Spleen (tissue), 11 donors: ENCODE measurements around the gene RAPH1. TPM values are rescaled to one million over a fixed set of nuclear protein-coding genes. Genes with fewer than 3 reads are reported as not detected.
A peak's percentile ranks its signal among the peaks of the same experiment; 100 is the strongest.

Experiments used
- DNase-seq: peaks from one replicate; pipeline ENCODE4 v3.0.0-alpha.2; 2020
- H3K27ac ChIP-seq, 8 donors: fragments of 200-600 bp; sonication (generic) in 7 of 8; 1 replicate in 4 of 8; 2 replicates in 4 of 8; pipeline versions ENCODE4 v1.5.0 to v1.8.0; 2016 to 2021; ENCODE audit warnings: inconsistent platforms in 4 of 8, mild to moderate bottlenecking in 4 of 8, moderate library complexity in 1 of 8
- H3K27me3 ChIP-seq, 7 donors: fragments of 200-600 bp; sonication (generic) in 6 of 7; replicated peaks in 1 of 7; 1 replicate in 4 of 7; 2 replicates in 3 of 7; pipeline versions ENCODE4 v1.5.0 to v1.8.0; 2016 to 2021; ENCODE audit warnings: inconsistent platforms in 3 of 7, mild to moderate bottlenecking in 1 of 7
- H3K36me3 ChIP-seq, 6 donors: fragments of 200-600 bp; sonication (generic) in 5 of 6; 1 replicate in 4 of 6; 2 replicates in 2 of 6; pipeline versions ENCODE4 v1.5.0 to v1.8.0; 2016 to 2021; ENCODE audit warnings: inconsistent platforms in 2 of 6
- H3K4me1 ChIP-seq, 6 donors: fragments of 200-600 bp; sonication (generic) in 5 of 6; 1 replicate in 3 of 6; 2 replicates in 3 of 6; pipeline versions ENCODE4 v1.5.0 to v1.8.0; 2016 to 2021; ENCODE audit warnings: inconsistent platforms in 3 of 6
- H3K4me3 ChIP-seq, 8 donors: fragments of 200-600 bp; sonication (generic) in 7 of 8; 1 replicate in 4 of 8; 2 replicates in 4 of 8; pipeline versions ENCODE4 v1.5.0 to v1.8.0; 2016 to 2021; ENCODE audit warnings: inconsistent platforms in 4 of 8, mild to moderate bottlenecking in 4 of 8, moderate library complexity in 2 of 8
- H3K9me3 ChIP-seq, 8 donors: fragments of 200-600 bp; sonication (generic) in 7 of 8; 1 replicate in 4 of 8; 2 replicates in 4 of 8; pipeline versions ENCODE4 v1.5.0 to v1.8.0; 2016 to 2021; ENCODE audit warnings: inconsistent platforms in 4 of 8
- POLR2A ChIP-seq, 3 donors: fragments of 450-650 bp; IDR thresholded peaks; one replicate each; pipeline ENCODE4 v1.5.1; 2017; ENCODE audit warnings: antibody characterized with exemption in 3 of 3, mild to moderate bottlenecking in 1 of 3
- POLR2AphosphoS5 ChIP-seq, 3 donors: sonication (generic); formaldehyde crosslinking; IDR thresholded peaks; one replicate each; pipeline ENCODE4 v1.5.1; 2017; ENCODE audit warnings: antibody characterized with exemption in 3 of 3
- WGBS, 5 donors: extraction: QIAGEN DNeasy Blood & Tissue Kit in 3 of 5; methylation state at CpG; one replicate each; pipeline versions ENCODE4 v1.1.5 to v1.1.7; 2013 to 2018; 5-methylcytosine and 5-hydroxymethylcytosine counted together
- intact Hi-C: fragments of 100-400 bp; cut with DNase I; formaldehyde crosslinking; loops from one replicate; pipeline ENCODE4 v1.15.0; 2023; ENCODE audit warnings: low total_unique reads
- polyA plus RNA-seq, 3 donors: library from polyadenylated mRNA; stranded (reverse); fragments of 200-250 nt; gene quantifications; one replicate each; pipeline ENCODE4 v1.2.1, GENCODE V29; 2013
- total RNA-seq, 7 donors: library from RNA; depleted of rRNA in 3 of 7; stranded (reverse); fragments of >200 nt in 3 of 7; fragmentation: NEBNext Ultra II Directional in 4 of 7; extraction: Animal tissue kit (Norgen Biotek cat#: 25700) in 4 of 7; gene quantifications; one replicate each; pipeline versions ENCODE4 v1.1.0 to v1.2.1, GENCODE V29; 2016 to 2021
- TF ChIP-seq, protein P1 (sequence below), 11 experiments: fragments of 200-600 bp in 7 of 11; fragments of 450-650 bp in 4 of 11; sonication (generic) in 4 of 11; IDR thresholded peaks in 8 of 11; conservative IDR thresholded peaks in 3 of 11; 1 replicate in 7 of 11; 2 replicates in 4 of 11; pipeline versions ENCODE4 v1.4.0 to v1.8.0; 2016 to 2021; ENCODE audit warnings: antibody characterized with exemption in 11 of 11, inconsistent platforms in 4 of 11, mild to moderate bottlenecking in 1 of 11
- donor health status: healthy with polysubstance abuse.
- donor health status: DM: no; HTN: no; CAD: no; lungs with moderate emphysema.
- donor health status: DM: no; HTN: no; CAD: no.
- donor health status: Bipolar disorder and iron deficiency.
- donor health status: healthy.
- donor health status: DM: no; HTN: no; CAD: no.
- donor health status: DM: yes; HTN: yes; CAD: no.

The RAPH1 gene
- total and polyA plus RNA-seq, 10 donors = 2.6 to 138 (median 70.9) TPM

DNA sequence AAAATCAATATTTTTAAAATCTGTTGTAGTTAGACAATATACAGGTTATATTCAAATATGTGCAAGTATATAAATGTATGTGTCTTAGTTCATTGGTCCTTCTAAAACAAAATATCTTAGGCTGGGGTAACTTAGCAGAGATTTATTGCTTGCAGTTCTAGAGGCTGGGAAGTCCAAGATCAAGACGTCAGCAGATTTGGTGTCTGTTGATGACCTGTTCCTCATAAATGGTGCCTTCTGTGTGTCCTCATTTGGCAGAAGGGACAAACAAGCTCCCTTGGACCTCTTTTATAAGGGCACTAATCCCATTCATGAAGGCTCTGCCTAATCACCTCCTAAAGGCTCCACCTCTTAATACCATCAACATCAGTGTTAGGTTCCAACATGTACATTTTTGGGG lies 175.7 kb downstream of the RAPH1 start:
- peaks cover 0 to 8% (median 0%) of the 10 kb centered on the region in 6 donors for H3K4me1 ChIP-seq
- intact Hi-C loops = no loop called here
- no peaks in the 10 kb centered on the region for H3K27me3 ChIP-seq
- 82 to 100% (median 93%) methylated on average over 1 of the region's 1 CpG for WGBS, 5 donors
- DNase-seq = no peak
- peaks cover 0 to 5% (median 0%) of the 10 kb centered on the region in 8 donors for H3K9me3 ChIP-seq
- peaks cover 0 to 12% (median 0%) of the 10 kb centered on the region in 6 donors for H3K36me3 ChIP-seq
- H3K27ac ChIP-seq = no peak overlapping the region
- H3K4me3 ChIP-seq = no peak overlapping the region
- TF ChIP-seq POLR2A (IDR thresholded peaks at IDR 0.05) = no peak
- TF ChIP-seq POLR2AphosphoS5 (IDR thresholded peaks at IDR 0.05) = no peak
- TF ChIP-seq, protein P1, sequence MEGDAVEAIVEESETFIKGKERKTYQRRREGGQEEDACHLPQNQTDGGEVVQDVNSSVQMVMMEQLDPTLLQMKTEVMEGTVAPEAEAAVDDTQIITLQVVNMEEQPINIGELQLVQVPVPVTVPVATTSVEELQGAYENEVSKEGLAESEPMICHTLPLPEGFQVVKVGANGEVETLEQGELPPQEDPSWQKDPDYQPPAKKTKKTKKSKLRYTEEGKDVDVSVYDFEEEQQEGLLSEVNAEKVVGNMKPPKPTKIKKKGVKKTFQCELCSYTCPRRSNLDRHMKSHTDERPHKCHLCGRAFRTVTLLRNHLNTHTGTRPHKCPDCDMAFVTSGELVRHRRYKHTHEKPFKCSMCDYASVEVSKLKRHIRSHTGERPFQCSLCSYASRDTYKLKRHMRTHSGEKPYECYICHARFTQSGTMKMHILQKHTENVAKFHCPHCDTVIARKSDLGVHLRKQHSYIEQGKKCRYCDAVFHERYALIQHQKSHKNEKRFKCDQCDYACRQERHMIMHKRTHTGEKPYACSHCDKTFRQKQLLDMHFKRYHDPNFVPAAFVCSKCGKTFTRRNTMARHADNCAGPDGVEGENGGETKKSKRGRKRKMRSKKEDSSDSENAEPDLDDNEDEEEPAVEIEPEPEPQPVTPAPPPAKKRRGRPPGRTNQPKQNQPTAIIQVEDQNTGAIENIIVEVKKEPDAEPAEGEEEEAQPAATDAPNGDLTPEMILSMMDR (IDR thresholded peaks at IDR 0.05 in 8 of 11, conservative IDR thresholded peaks at IDR 0.05 in 3 of 11) = no peak

- no peak for DNase-seq
- intact Hi-C loops = no loop called here
These were observed 180.1 kb downstream of the RAPH1 start for GRCh38 chr2:203354966-203355365.

DNA sequence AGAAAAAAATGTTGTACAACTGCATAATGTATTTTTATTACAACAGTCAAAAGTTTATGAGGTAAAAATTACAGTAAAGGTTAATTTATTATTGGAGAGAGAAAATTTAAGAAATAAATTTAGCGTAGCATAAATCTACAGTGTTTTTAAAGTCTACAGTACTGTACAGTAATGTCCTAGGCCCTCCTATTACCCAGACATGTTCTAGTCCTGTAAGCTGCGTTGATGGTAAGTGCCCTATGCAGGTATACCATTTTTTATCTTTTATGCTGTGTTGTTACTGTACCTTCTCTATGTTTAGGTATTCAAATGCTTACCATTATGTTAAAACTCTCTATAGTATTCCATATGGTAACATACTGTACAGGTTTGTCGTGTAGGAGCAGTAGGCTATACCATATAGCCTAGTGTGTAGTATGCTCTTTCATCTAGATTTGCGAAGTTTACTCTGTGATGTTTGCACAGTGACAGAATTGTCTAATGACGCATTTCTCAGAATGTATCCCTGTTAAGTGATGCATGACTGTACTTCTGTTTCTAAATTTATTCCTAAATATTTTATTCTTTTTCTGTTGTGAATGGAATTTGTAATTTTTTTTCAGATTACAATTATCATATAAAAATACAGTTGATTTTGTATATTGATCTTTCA lies 182.4 kb downstream of the RAPH1 start:
- WGBS, 5 donors = 94 to 98% (median 97%) methylated on average over 5 of the region's 5 CpGs

More at GRCh38 chr2:203354966-203355365, 180.1 kb downstream of the RAPH1 start:
- peaks cover 0 to 12% (median 0%) of the 10 kb centered on the region in 6 donors for H3K36me3 ChIP-seq
- H3K9me3 ChIP-seq = peaks cover 0 to 5% (median 0%) of the 10 kb centered on the region in 8 donors
- peak overlapping the region in 1 of 8 donors; percentile 21 for H3K27ac ChIP-seq
- H3K4me1 ChIP-seq = peaks cover 0 to 4% (median 0%) of the 10 kb centered on the region in 6 donors
- H3K4me3 ChIP-seq = no peak overlapping the region
- TF ChIP-seq POLR2AphosphoS5 (IDR thresholded peaks at IDR 0.05) (no peak), POLR2A (IDR thresholded peaks at IDR 0.05) (no peak)
- TF ChIP-seq, protein P1 (IDR thresholded peaks at IDR 0.05 in 8 of 11, conservative IDR thresholded peaks at IDR 0.05 in 3 of 11) = no peak
- 65 to 83% (median 71%) methylated on average over 3 of the region's 3 CpGs for WGBS, 5 donors
- H3K27me3 ChIP-seq = no peaks in the 10 kb centered on the region

DNA sequence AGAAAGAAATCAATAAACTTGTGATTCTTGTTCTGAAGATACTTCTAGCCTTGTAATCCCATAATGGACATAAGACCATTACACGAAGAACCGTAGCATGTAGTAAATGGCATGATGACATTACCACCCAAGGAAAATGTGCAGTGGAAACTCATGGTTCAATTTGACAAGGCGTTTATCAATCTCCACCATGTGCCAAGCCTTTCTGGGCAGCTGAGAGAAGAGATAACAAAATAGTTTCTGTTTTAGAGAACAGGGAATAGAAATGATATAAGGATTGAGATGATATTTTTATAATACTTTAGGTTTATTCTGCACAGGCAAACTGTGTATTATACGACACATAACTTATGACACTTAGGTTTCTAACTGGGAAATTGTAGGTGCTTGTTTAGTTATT lies 187.7 kb downstream of the RAPH1 start:
- 82 to 92% (median 85%) methylated on average over 4 of the region's 4 CpGs for WGBS, 5 donors
- DNase-seq = no peak
- H3K4me3 ChIP-seq = no peak overlapping the region
- TF ChIP-seq, protein P1 (IDR thresholded peaks at IDR 0.05 in 8 of 11, conservative IDR thresholded peaks at IDR 0.05 in 3 of 11) = no peak
- no peak for TF ChIP-seq POLR2A (IDR thresholded peaks at IDR 0.05)
- no peaks in the 10 kb centered on the region for H3K9me3 ChIP-seq
- H3K4me1 ChIP-seq = no peaks in the 10 kb centered on the region
- intact Hi-C loops = no loop called here
- H3K27ac ChIP-seq = no peak overlapping the region
- H3K36me3 ChIP-seq = peaks cover 0 to 12% (median 2%) of the 10 kb centered on the region in 6 donors
- H3K27me3 ChIP-seq = no peaks in the 10 kb centered on the region

More for the DNA sequence above, 182.4 kb downstream of the RAPH1 start:
- no peak for DNase-seq
- H3K36me3 ChIP-seq = peaks cover 0 to 12% (median 0%) of the 10 kb centered on the region in 6 donors
- H3K27ac ChIP-seq = no peak overlapping the region
- TF ChIP-seq, protein P1 (IDR thresholded peaks at IDR 0.05 in 8 of 11, conservative IDR thresholded peaks at IDR 0.05 in 3 of 11) = no peak
- no peak for TF ChIP-seq POLR2AphosphoS5 (IDR thresholded peaks at IDR 0.05)
- TF ChIP-seq POLR2A (IDR thresholded peaks at IDR 0.05) = no peak
- intact Hi-C loops = no loop called here
- peaks cover 0 to 4% (median 0%) of the 10 kb centered on the region in 6 donors for H3K4me1 ChIP-seq
- no peak overlapping the region for H3K4me3 ChIP-seq
- no peaks in the 10 kb centered on the region for H3K9me3 ChIP-seq
- H3K27me3 ChIP-seq = no peaks in the 10 kb centered on the region
